ENCODE data around the gene CSGALNACT2.

Gene CSGALNACT2

GRCh38 chr10:43113201-43114087 is 24.8 kb upstream of the CSGALNACT2 start:
- DNase-seq = no peak

GRCh38 chr10:43114088-43114742 is 24.0 kb upstream of the CSGALNACT2 start:
- no peak for DNase-seq

- no peak for DNase-seq
These were observed 23.3 kb upstream of the CSGALNACT2 start for GRCh38 chr10:43114743-43115611.

- DNase-seq = no peak
These were observed 22.2 kb upstream of the CSGALNACT2 start for GRCh38 chr10:43115881-43116595.

DNA sequence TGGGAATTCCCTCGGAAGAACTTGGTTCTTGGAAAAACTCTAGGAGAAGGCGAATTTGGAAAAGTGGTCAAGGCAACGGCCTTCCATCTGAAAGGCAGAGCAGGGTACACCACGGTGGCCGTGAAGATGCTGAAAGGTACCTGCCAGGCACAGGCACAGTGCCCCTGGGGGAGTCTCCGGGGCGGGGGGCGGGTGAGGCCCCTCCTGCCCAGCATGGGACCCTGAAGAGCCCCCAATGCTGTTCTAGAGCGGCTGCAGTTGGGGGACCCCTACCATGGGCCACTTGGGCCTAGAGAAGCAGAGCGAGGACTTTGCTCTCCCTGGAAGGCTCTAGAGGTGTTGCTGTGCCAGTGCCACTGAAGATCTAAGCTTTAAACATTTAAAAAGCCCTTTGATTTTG is 21.6 kb upstream of the CSGALNACT2 start:
- DNase-seq = no peak

- no peak for DNase-seq
These were observed 21.0 kb upstream of the CSGALNACT2 start for GRCh38 chr10:43117031-43117776.

- DNase-seq = no peak
These were observed 20.3 kb upstream of the CSGALNACT2 start for GRCh38 chr10:43117777-43118583.

GRCh38 chr10:43118631-43119415 is 19.4 kb upstream of the CSGALNACT2 start:
- no peak for DNase-seq

DNA sequence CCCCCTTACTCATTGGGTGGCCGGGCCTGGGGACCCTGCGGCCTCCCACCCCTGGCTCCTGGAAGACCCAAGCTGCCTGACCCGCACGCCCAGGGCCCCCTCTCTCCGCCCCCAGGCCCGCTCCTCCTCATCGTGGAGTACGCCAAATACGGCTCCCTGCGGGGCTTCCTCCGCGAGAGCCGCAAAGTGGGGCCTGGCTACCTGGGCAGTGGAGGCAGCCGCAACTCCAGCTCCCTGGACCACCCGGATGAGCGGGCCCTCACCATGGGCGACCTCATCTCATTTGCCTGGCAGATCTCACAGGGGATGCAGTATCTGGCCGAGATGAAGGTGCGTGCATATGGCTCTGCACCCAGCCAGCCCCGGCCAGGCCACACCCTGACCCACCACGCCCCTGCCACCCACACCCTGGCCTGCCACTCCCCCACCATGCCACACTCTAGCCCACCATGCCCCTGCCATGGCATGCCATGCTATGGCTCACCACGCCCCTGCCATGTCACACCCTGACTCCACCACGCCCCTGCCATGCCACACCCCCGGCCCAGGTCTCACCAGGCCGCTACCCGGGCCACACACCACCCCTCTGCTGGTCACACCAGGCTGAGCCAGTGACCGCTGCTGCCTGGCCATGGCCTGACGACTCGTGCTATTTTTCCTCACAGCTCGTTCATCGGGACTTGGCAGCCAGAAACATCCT is 18.7 kb upstream of the CSGALNACT2 start:
- DNase-seq = no peak

GRCh38 chr10:43120116-43120928 is 17.9 kb upstream of the CSGALNACT2 start:
- DNase-seq = no peak

- no peak for DNase-seq
These were observed 17.3 kb upstream of the CSGALNACT2 start for GRCh38 chr10:43120929-43121314.

DNA sequence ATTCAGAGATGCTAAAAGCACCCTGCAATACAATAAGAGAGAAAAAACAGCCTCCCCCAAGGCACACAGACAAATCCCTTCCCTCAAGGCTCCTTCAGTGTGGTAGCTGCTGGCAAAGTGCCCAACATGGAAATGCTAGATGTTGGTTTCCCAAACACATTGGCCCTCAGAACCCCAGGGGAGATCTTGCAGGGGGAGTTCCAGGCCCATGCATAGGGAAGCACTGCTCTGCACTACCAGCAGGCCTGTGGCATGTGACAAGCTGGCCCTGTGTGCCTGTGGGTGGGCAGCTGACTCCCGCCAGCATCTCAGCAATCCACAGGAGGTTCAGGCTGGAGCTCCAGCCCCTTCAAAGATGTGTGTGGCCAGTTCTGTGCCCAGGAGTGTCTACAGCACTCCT is 16.8 kb upstream of the CSGALNACT2 start:
- no peak for DNase-seq

GRCh38 chr10:43122096-43122495 is 16.1 kb upstream of the CSGALNACT2 start:
- DNase-seq = no peak

- no peak for DNase-seq
These were observed 15.4 kb upstream of the CSGALNACT2 start for GRCh38 chr10:43122826-43123225.

DNA sequence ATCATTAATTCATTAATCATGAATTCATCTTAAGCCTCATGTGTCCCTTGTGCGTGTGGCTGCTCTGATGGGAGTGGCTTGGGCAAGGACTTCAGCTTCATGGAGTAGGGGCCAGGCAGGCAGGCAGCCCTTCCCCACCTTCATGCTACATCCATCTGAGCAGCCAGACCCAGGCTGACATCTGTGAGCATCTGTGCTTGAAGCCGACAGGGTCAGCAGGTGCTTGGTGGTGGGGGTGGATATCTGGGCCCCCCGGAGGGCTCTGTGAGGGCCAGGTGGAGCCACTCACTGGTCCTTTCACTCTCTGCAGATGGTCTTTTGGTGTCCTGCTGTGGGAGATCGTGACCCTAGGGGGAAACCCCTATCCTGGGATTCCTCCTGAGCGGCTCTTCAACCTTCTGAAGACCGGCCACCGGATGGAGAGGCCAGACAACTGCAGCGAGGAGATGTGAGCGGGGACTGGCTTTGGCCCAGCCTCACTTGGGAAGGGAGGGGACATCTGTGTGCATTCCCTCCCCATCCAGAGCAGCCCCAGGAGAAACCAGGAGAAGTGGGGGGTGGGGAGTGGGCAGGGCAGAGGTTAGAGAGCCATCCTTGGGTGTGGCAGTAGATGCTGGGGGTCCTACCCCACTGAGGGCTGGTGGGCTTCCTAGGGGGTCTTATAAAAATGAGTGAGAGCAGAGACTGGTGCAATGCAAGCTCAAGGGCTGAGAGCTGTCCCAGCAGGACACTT is 14.7 kb upstream of the CSGALNACT2 start:
- DNase-seq = no peak

- no peak for DNase-seq
These were observed 14.1 kb upstream of the CSGALNACT2 start for GRCh38 chr10:43124094-43124521.

GRCh38 chr10:43124574-43125273 is 13.5 kb upstream of the CSGALNACT2 start:
- no peak for DNase-seq
